GM12878 (cell line): ENCODE results near the gene RCE1.

Experiments
- CEBPZ ChIP-seq: fragments of 150-350 bp; IDR thresholded peaks from 2 replicates; pipeline ENCODE4 v1.6.1; 2016; ENCODE audit warnings: low read depth, low read length
- HDAC2 ChIP-seq: fragments of 200-600 bp; sonication (generic); IDR thresholded peaks from 2 replicates; pipeline ENCODE4 v1.6.1; 2017
- KDM1A ChIP-seq: fragments of 200-600 bp; sonication (generic); IDR thresholded peaks from 2 replicates; pipeline ENCODE4 v1.6.1; 2016; ENCODE audit warnings: borderline replicate concordance
- NRF1 ChIP-seq: conservative IDR thresholded peaks from 2 replicates; pipeline ENCODE4 v1.6.1; 2011; ENCODE audit warnings: mild to moderate bottlenecking, low read depth, low read length, improper control_type of control experiment
- SIN3A ChIP-seq: IDR thresholded peaks from 2 replicates; pipeline ENCODE4 v1.6.1; 2012; ENCODE audit warnings: low read depth, low read length, improper control_type of control experiment
- SIX5 ChIP-seq: IDR thresholded peaks from 2 replicates; pipeline ENCODE4 v1.6.1; 2011; ENCODE audit warnings: mild to moderate bottlenecking, low read depth, low read length, moderate library complexity; ENCODE audit not compliant: severe bottlenecking
- USF1 ChIP-seq: IDR thresholded peaks from 2 replicates; pipeline ENCODE4 v1.6.1; 2011; ENCODE audit warnings: borderline replicate concordance, low read depth, mild to moderate bottlenecking, moderate library complexity, mixed read lengths, low read length; ENCODE audit not compliant: insufficient read depth; ENCODE audit errors: extremely low read length
- TF ChIP-seq, protein P1 (sequence below), 3 experiments: IDR thresholded peaks in 2 of 3; conservative IDR thresholded peaks in 1 of 3; 2 replicates each; pipeline ENCODE4 v1.5.1; 2011; ENCODE audit warnings: low read depth in 3 of 3, low read length in 3 of 3, mild to moderate bottlenecking in 3 of 3, control low read depth in 2 of 3, moderate library complexity in 2 of 3, inconsistent platforms in 1 of 3, mixed read lengths in 1 of 3; ENCODE audit not compliant: control insufficient read depth in 2 of 3, insufficient read depth in 1 of 3; ENCODE audit errors: extremely low read depth in 1 of 3

DNA sequence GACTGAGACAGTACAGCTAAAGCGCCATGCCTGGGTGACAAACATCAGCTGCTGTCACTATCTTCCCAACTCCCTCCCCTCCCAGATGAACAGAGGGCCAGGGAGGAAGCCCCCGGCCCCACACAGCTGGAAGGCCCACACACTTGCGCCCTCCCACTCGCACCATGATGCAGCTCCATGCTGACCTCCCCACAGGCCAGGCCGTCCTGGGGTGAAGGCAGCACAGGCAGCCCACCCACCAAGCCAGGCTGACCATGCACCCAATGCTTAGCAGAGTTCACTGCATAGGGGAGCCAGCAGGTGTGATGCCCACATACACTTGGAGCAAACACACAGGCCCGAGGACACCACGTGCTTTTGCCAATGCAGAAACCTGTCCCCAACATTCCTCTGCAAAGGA is 35.8 kb downstream of the RCE1 start:
- TF ChIP-seq HDAC2 (no peak), NRF1 (no peak), SIN3A (no peak), CEBPZ (no peak), SIX5 (no peak), KDM1A (no peak), USF1 (no peak)
- TF ChIP-seq, protein P1, sequence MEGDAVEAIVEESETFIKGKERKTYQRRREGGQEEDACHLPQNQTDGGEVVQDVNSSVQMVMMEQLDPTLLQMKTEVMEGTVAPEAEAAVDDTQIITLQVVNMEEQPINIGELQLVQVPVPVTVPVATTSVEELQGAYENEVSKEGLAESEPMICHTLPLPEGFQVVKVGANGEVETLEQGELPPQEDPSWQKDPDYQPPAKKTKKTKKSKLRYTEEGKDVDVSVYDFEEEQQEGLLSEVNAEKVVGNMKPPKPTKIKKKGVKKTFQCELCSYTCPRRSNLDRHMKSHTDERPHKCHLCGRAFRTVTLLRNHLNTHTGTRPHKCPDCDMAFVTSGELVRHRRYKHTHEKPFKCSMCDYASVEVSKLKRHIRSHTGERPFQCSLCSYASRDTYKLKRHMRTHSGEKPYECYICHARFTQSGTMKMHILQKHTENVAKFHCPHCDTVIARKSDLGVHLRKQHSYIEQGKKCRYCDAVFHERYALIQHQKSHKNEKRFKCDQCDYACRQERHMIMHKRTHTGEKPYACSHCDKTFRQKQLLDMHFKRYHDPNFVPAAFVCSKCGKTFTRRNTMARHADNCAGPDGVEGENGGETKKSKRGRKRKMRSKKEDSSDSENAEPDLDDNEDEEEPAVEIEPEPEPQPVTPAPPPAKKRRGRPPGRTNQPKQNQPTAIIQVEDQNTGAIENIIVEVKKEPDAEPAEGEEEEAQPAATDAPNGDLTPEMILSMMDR (IDR thresholded peaks at IDR 0.05 in 2 of 3, conservative IDR thresholded peaks at IDR 0.05 in 1 of 3; ENCODE audit: control insufficient read depth in 2 of 3, extremely low read depth in 1 of 3, insufficient read depth in 1 of 3, low read depth in 3 of 3, low read length in 3 of 3) = no peak
